HepG2 (cell line): ENCODE results near the gene DESI2.

ENCODE experiments used
- RORA ChIP-seq: sonication (generic); formaldehyde crosslinking; IDR thresholded peaks from 2 replicates; pipeline ENCODE4 v1.5.0; 2020; ENCODE audit warnings: mild to moderate bottlenecking, missing genetic modification reagents, moderate library complexity
- ZNF615 ChIP-seq: sonication (generic); formaldehyde crosslinking; IDR thresholded peaks from 2 replicates; pipeline ENCODE4 v1.5.0; 2020; ENCODE audit warnings: mild to moderate bottlenecking, missing genetic modification reagents, borderline replicate concordance

GRCh38 chr1:244672946-244673682, 20.2 kb downstream of the DESI2 start:
- TF ChIP-seq RORA (CRISPR knock-in tag), result no peak
- TF ChIP-seq ZNF615 (CRISPR knock-in tag), result no peak
